ENCODE data around the gene MED26. TPM values are rescaled to one million over a fixed set of nuclear protein-coding genes. Genes with fewer than 3 reads are reported as not detected.

MED26 gene
- total and polyA plus RNA-seq, 9 of the 15 experiments (the other 6 are each of a cell fraction or from before 2014, with no cell fraction given): 0.71 to 15.1 (median 6.2) TPM

DNA sequence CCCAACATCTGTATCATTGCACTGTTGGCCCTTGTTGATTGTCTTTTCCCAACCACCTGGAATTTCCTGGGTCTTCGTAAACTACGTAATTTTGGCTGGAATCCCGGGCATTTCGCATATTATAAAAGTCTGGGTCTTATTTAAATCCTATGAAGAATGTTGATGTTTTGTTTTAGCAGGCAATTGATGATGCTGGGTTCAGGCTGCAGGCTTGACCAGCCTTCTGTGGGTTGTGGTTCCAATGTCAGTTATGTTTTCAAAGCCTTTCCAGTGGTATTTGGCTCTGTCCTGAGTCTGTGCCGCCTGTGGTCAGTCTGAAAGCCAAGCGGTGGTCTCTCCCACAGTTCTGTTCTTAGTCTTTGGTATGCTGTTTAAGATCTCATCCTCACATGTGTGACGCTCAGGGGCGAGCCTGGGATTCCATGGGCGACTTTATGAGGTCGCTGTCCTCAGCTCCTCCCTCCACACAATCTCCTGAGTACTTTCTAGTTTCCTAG is 68.2 kb downstream of the MED26 start (continued):
- TF ChIP-seq, protein P1, sequence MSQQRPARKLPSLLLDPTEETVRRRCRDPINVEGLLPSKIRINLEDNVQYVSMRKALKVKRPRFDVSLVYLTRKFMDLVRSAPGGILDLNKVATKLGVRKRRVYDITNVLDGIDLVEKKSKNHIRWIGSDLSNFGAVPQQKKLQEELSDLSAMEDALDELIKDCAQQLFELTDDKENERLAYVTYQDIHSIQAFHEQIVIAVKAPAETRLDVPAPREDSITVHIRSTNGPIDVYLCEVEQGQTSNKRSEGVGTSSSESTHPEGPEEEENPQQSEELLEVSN (IDR thresholded peaks at IDR 0.05; ENCODE audit: borderline replicate concordance in 1 of 2, extremely low read depth in 1 of 2, insufficient read depth in 1 of 2, insufficient read length in 1 of 2, low read depth in 1 of 2, low read length in 1 of 2, poor library complexity in 1 of 2, severe bottlenecking in 1 of 2): no peak

DNA sequence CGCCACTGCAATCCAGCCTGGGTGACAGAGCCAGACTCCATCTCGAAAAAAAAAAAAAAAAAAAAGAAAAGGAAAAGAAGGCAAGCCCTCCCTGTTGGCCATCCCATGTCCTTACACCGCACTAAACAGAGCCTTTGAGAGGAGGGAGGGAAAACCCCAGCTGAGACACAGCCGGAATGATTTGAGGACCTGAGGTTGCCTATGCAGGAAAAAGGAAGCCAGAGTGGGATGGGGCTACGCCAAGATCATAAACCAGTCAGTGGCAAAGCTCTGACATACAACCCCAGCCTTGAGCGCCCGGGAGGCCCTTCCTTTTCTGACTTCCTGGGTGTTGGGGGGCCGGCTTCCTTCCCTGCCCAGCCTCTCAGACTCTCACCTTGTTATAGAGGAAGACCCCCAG is 73.2 kb downstream of the MED26 start:
- no peaks in the 10 kb centered on the region for H3K79me2 ChIP-seq (ENCODE audit: control insufficient read depth, insufficient read depth, low read length)
- in situ Hi-C loops (cut with MboI) (no loop called here), intact Hi-C loops (cut with micrococcal nuclease) (no loop called here)
- no peak for ATAC-seq
- POLR2A ChIA-PET: no interaction called here
- peaks cover 69% of the 10 kb centered on the region; the same call in 2 of the 3 replicates for H3K36me3 ChIP-seq (ENCODE audit: control insufficient read depth, insufficient read depth, low read length)
- WGBS (ENCODE audit: insufficient coverage, low coverage, missing lambda C conversion rate): 93% methylated on average over 7 of the region's 8 CpGs
- H3K27me3 ChIP-seq (ENCODE audit: control insufficient read depth in 2 of 2, insufficient read depth in 2 of 2, low read length in 2 of 2): no peaks in the 10 kb centered on the region
- peak in 1 of 4 experiments; percentile 7 for DNase-seq (ENCODE audit: extremely low read depth in 1 of 4, low spot score in 3 of 4)
- BruUV-seq (replicated peaks): no TSS peak
- H3K9me1 ChIP-seq (ENCODE audit: control insufficient read depth, insufficient read depth, low read length): no peaks in the 10 kb centered on the region
- no peaks in the 10 kb centered on the region for H3K9me3 ChIP-seq (replicated peaks; ENCODE audit: control insufficient read depth, insufficient read depth, low read depth, low read length)
- H4K20me1 ChIP-seq (replicated peaks; ENCODE audit: control insufficient read depth, insufficient read depth, low read length): no peaks in the 10 kb centered on the region; the same call in 1 of the 2 replicates
- H3K9ac ChIP-seq (ENCODE audit: insufficient read depth in 1 of 2, low read depth in 2 of 2, low read length in 2 of 2): peak overlapping the region in 1 of 2 experiments; percentile 40; a peak in 1 of 4 replicates
- CTCF ChIA-PET (ENCODE audit: low intra/inter-chr PET ratio): no interaction called here
- no peak overlapping the region for H3K4me3 ChIP-seq
- no peaks in the 10 kb centered on the region for H3K4me1 ChIP-seq (replicated peaks in 1 of 2; ENCODE audit: control insufficient read depth in 2 of 2, insufficient read depth in 2 of 2, low read length in 2 of 2)
- H3K27ac ChIP-seq (ENCODE audit: extremely low read depth, low read depth, low read length): no peak overlapping the region
- H2AFZ ChIP-seq (ENCODE audit: low read depth, low read length): no peak overlapping the region
- FAIRE-seq: no peak
- H3K4me2 ChIP-seq (ENCODE audit: insufficient read depth, low read length): no peak overlapping the region
- TF ChIP-seq CBX5 (IDR thresholded peaks at IDR 0.05; ENCODE audit: borderline replicate concordance, low read depth) (no peak), GABPA (tag; conservative IDR thresholded peaks at IDR 0.05; ENCODE audit: low read depth) (no peak), ZNF282 (CRISPR knock-in tag; IDR thresholded peaks at IDR 0.05) (no peak), PHTF2 (CRISPR knock-in tag; IDR thresholded peaks at IDR 0.05) (no peak), BRF1 (IDR thresholded peaks at IDR 0.05; ENCODE audit: borderline replicate concordance, extremely low read depth, insufficient read length) (no peak), CXXC5 (CRISPR knock-in tag; IDR thresholded peaks at IDR 0.05) (no peak), NR3C1 (CRISPR knock-in tag; IDR thresholded peaks at IDR 0.05) (no peak), ZC3H8 (IDR thresholded peaks at IDR 0.05) (no peak)
- TF ChIP-seq, protein P2, sequence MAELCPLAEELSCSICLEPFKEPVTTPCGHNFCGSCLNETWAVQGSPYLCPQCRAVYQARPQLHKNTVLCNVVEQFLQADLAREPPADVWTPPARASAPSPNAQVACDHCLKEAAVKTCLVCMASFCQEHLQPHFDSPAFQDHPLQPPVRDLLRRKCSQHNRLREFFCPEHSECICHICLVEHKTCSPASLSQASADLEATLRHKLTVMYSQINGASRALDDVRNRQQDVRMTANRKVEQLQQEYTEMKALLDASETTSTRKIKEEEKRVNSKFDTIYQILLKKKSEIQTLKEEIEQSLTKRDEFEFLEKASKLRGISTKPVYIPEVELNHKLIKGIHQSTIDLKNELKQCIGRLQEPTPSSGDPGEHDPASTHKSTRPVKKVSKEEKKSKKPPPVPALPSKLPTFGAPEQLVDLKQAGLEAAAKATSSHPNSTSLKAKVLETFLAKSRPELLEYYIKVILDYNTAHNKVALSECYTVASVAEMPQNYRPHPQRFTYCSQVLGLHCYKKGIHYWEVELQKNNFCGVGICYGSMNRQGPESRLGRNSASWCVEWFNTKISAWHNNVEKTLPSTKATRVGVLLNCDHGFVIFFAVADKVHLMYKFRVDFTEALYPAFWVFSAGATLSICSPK (IDR thresholded peaks at IDR 0.05; ENCODE audit: borderline replicate concordance): no peak
- TF ChIP-seq, protein P3, sequence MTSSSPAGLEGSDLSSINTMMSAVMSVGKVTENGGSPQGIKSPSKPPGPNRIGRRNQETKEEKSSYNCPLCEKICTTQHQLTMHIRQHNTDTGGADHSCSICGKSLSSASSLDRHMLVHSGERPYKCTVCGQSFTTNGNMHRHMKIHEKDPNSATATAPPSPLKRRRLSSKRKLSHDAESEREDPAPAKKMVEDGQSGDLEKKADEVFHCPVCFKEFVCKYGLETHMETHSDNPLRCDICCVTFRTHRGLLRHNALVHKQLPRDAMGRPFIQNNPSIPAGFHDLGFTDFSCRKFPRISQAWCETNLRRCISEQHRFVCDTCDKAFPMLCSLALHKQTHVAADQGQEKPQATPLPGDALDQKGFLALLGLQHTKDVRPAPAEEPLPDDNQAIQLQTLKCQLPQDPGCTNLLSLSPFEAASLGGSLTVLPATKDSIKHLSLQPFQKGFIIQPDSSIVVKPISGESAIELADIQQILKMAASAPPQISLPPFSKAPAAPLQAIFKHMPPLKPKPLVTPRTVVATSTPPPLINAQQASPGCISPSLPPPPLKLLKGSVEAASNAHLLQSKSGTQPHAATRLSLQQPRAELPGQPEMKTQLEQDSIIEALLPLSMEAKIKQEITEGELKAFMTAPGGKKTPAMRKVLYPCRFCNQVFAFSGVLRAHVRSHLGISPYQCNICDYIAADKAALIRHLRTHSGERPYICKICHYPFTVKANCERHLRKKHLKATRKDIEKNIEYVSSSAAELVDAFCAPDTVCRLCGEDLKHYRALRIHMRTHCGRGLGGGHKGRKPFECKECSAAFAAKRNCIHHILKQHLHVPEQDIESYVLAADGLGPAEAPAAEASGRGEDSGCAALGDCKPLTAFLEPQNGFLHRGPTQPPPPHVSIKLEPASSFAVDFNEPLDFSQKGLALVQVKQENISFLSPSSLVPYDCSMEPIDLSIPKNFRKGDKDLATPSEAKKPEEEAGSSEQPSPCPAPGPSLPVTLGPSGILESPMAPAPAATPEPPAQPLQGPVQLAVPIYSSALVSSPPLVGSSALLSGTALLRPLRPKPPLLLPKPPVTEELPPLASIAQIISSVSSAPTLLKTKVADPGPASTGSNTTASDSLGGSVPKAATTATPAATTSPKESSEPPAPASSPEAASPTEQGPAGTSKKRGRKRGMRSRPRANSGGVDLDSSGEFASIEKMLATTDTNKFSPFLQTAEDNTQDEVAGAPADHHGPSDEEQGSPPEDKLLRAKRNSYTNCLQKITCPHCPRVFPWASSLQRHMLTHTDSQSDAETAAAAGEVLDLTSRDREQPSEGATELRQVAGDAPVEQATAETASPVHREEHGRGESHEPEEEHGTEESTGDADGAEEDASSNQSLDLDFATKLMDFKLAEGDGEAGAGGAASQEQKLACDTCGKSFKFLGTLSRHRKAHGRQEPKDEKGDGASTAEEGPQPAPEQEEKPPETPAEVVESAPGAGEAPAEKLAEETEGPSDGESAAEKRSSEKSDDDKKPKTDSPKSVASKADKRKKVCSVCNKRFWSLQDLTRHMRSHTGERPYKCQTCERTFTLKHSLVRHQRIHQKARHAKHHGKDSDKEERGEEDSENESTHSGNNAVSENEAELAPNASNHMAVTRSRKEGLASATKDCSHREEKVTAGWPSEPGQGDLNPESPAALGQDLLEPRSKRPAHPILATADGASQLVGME (CRISPR knock-in tag; IDR thresholded peaks at IDR 0.05): no peak

All from K562 (cell line).